GM18498 (cell line): ENCODE results near the gene CNOT8.

Experiments used
- ATAC-seq: cut with Tn5 transposase; IDR thresholded peaks from one replicate; pipeline ENCODE4 v1.9.1; 2021; ENCODE audit warnings: mild to moderate bottlenecking, moderate library complexity; ENCODE audit not compliant: unreplicated experiment

The CNOT8 gene

DNA sequence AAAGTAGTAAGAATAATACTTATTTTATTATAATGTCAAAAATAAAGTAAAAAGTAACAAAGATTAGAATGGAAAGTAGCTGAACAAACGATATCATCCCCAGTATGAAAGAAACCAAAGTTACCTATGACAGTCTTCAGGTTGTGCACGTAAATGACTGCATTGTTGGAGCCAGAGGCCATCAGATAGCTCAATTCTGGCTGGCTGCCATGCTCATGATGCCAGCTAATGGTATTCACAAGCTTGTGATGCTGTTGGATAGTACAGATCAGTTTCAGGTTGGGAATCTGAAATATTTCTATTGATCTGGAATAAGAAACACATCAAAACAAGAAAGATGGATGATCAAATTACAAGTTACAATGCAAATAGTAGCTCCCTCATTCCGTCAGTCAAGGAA lies 58.4 kb downstream of the CNOT8 start:
- no peak for ATAC-seq

DNA sequence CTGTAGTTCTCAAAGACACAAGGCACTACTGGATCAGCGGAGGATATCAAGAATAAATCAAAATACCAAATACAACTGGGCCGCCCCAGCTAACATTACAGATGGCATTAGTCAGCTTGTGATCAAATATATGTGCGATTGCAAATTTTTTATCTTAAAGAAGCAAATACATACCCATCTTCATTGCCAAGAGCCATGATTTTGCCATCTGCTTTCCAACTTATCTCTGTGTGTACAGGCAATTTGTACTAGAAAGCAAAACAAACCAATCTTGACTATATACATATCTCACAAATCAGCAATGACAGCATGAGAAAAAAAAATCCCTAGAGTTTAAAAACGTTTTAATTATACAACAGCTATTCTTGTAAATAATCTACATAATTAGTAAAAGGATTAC lies 59.3 kb downstream of the CNOT8 start:
- no peak for ATAC-seq

DNA sequence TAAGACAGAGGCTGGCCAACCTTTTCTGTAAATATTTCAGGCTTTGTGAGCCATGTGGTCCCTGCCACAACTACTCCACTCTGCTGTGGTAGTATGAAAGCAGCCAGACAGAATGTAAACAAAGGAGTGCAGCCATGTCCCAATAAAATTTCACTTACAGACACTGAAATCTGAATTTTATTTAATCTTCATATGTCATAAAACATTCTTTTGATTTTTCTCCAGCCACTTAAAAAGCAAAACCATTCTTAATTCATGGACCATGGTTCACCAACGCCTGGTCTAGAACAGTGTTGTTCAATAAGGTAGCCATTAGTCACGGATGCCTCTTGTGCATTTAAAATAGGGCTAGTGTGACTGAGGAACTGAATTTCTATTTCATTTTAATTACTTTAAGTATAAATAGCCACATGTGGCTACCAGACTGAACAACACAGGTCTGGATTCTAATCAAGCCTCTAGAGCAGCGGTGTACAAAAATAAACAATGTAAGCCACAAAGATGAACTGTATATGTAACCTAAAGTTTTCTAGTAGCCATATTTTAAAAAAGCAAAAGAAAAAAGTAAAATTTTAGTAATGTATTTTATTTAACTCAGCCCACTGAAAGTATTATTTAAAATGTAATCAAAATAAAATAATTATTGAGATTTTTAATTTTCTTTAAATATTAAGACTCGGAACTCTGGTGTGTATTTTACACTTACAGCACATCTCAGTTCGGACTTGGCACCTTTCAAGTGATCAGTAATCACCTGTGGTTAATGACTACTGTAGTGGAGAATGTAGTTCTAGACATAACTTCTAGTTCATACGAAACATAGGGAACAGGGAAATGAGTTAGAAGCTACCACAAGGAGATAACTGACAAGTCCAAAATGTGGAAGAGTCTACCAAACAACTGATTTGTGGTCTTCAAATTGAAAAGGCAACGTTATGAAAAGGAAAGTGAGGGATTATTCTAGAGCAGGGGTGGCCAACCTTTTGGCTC lies 65.3 kb downstream of the CNOT8 start:
- no peak for ATAC-seq
